Keratinocyte (primary cell): ENCODE results near the gene SLC6A19.

Experiments
- CTCF ChIP-seq, 3 experiments: IDR thresholded peaks in 1 of 3; conservative IDR thresholded peaks in 1 of 3; optimal IDR thresholded peaks in 1 of 3; 2 replicates in 2 of 3; 3 replicates in 1 of 3; pipeline versions ENCODE3 to v1.5.1; 2011; ENCODE audit warnings: low read length in 3 of 3, mild to moderate bottlenecking in 3 of 3, moderate library complexity in 2 of 3, control low read depth in 1 of 3, inconsistent platforms in 1 of 3; ENCODE audit not compliant: insufficient read depth in 2 of 3; ENCODE audit errors: extremely low read depth in 1 of 3
- EZH2 ChIP-seq: IDR thresholded peaks from one replicate; pipeline ENCODE4 v1.6.1; 2012; ENCODE audit warnings: inconsistent platforms, mild to moderate bottlenecking, low read length, moderate library complexity

- TF ChIP-seq CTCF (optimal IDR thresholded peaks at IDR 0.05 in 1 of 3, IDR thresholded peaks at IDR 0.05 in 1 of 3, conservative IDR thresholded peaks at IDR 0.05 in 1 of 3; ENCODE audit: extremely low read depth in 1 of 3, insufficient read depth in 2 of 3, low read length in 3 of 3), result no peak
- TF ChIP-seq EZH2, result no peak
These were observed 6.9 kb downstream of the SLC6A19 start for GRCh38 chr5:1208221-1208742.
